Breast epithelium (tissue), 4 donors: Measurements from ENCODE around the gene CYP4F11. TPM values are rescaled to one million over a fixed set of nuclear protein-coding genes. Genes with fewer than 3 reads are reported as not detected.

Source experiments
- DNase-seq, 2 donors: peaks; one replicate each; pipeline ENCODE4 v3.0.0-alpha.2; 2019; ENCODE audit warnings: low spot score in 2 of 2
- H3K27ac ChIP-seq, 2 donors: fragments of 200-600 bp; sonication (generic) in 1 of 2; one replicate each; pipeline ENCODE4 v1.5.1; 2016 to 2019; ENCODE audit warnings: mild to moderate bottlenecking in 1 of 2
- H3K27me3 ChIP-seq, 2 donors: fragments of 200-600 bp; sonication (generic) in 1 of 2; one replicate each; pipeline versions ENCODE4 v1.5.1 to v1.6.0; 2017 to 2019; ENCODE audit warnings: control low read depth in 1 of 2, mild to moderate bottlenecking in 1 of 2
- H3K36me3 ChIP-seq: fragments of 200-600 bp; one replicate; pipeline ENCODE4 v1.5.1; 2019
- H3K4me1 ChIP-seq, 2 donors: fragments of 200-600 bp; sonication (generic); one replicate each; pipeline ENCODE4 v1.5.1; 2016 to 2019; ENCODE audit warnings: control low read depth in 1 of 2
- H3K4me3 ChIP-seq, 3 donors: fragments of 200-600 bp; sonication (generic); 1 replicate in 2 of 3; 2 replicates in 1 of 3; pipeline ENCODE4 v1.5.1; 2016 to 2019; ENCODE audit warnings: mild to moderate bottlenecking in 3 of 3, moderate library complexity in 2 of 3
- H3K9me3 ChIP-seq, 2 donors: fragments of 200-600 bp; sonication (generic) in 1 of 2; one replicate each; pipeline ENCODE4 v1.5.1; 2016 to 2019; ENCODE audit warnings: control low read depth in 1 of 2
- CTCF ChIP-seq, 3 donors: fragments of 450-650 bp; IDR thresholded peaks; one replicate each; pipeline ENCODE4 v1.5.1; 2016 to 2017; ENCODE audit warnings: antibody characterized with exemption in 3 of 3, mild to moderate bottlenecking in 3 of 3, moderate library complexity in 3 of 3
- POLR2A ChIP-seq: fragments of 450-650 bp; IDR thresholded peaks from one replicate; pipeline ENCODE4 v1.6.1; 2016; ENCODE audit warnings: antibody characterized with exemption, mild to moderate bottlenecking, moderate library complexity
- POLR2AphosphoS5 ChIP-seq, 3 donors: sonication (generic); formaldehyde crosslinking; IDR thresholded peaks; one replicate each; pipeline ENCODE4 v1.6.1; 2017; ENCODE audit warnings: antibody characterized with exemption in 3 of 3
- intact Hi-C: fragments of 100-400 bp; cut with DNase I; formaldehyde crosslinking; loops from one replicate; pipeline ENCODE4 v1.15.1; 2023; ENCODE audit warnings: low total_unique reads
- total RNA-seq, 3 donors: library from RNA; depleted of rRNA; stranded (reverse); fragments of >200 nt; gene quantifications; one replicate each; pipeline ENCODE4 v1.1.0, GENCODE V29; 2016

Gene CYP4F11
- total RNA-seq = 1 to 10 TPM in 2 of 3 donors, under 1 TPM in 1; 0.16 to 8.8 (median 3.1) TPM

GRCh38 chr19:15934332-15935078 is at the start of gene CYP4F11:
TSS of gene CYP4F11 (minus strand) at chr19:15934529. CDS start at chr19:15934408, 121 bp downstream.
- Histone ChIP-seq H3K36me3 (no peaks in the 10 kb centered on the region), H3K9me3 (no peaks in the 10 kb centered on the region), H3K4me3 (peak within 1 kb of the TSS in 1 of 3 donors; percentile 21), H3K27me3 (peaks cover 0 to 21% of the 10 kb centered on the region in 2 donors), H3K4me1 (no peaks in the 10 kb centered on the region), H3K27ac (peak within 1 kb of the TSS in 1 of 2 donors; percentile 84)
- TF ChIP-seq CTCF (IDR thresholded peaks at IDR 0.05) (no peak), POLR2AphosphoS5 (IDR thresholded peaks at IDR 0.05) (no peak)
- intact Hi-C loops = no loop called here
- peak; percentile 57 to 89 for DNase-seq

- H3K36me3 ChIP-seq = no peaks in the 10 kb centered on the region
- H3K27me3 ChIP-seq = peaks cover 0 to 36% of the 10 kb centered on the region in 2 donors
- peaks cover 5 to 20% of the 10 kb centered on the region in 2 donors for H3K9me3 ChIP-seq
- no peaks in the 10 kb centered on the region for H3K4me1 ChIP-seq
- TF ChIP-seq CTCF (IDR thresholded peaks at IDR 0.05) (no peak), POLR2AphosphoS5 (IDR thresholded peaks at IDR 0.05) (no peak), POLR2A (no peak)
- no peak overlapping the region for H3K27ac ChIP-seq
- intact Hi-C loops = no loop called here
- H3K4me3 ChIP-seq = no peak overlapping the region
- DNase-seq = no peak
These were observed 45.0 kb upstream of the CYP4F11 start for GRCh38 chr19:15979293-15979692.

GRCh38 chr19:15977690-15978089 is 43.4 kb upstream of the CYP4F11 start:
- H3K27ac ChIP-seq = no peak overlapping the region
- TF ChIP-seq POLR2A = no peak
- no peak for TF ChIP-seq POLR2AphosphoS5 (IDR thresholded peaks at IDR 0.05)
- TF ChIP-seq CTCF (IDR thresholded peaks at IDR 0.05) = no peak
- no peaks in the 10 kb centered on the region for H3K36me3 ChIP-seq
- H3K9me3 ChIP-seq = peaks cover 5 to 14% of the 10 kb centered on the region in 2 donors
- H3K4me3 ChIP-seq = no peak overlapping the region
- peaks cover 0 to 36% of the 10 kb centered on the region in 2 donors for H3K27me3 ChIP-seq
- DNase-seq = no peak
- H3K4me1 ChIP-seq = no peaks in the 10 kb centered on the region
- intact Hi-C loops = no loop called here

GRCh38 chr19:15976836-15977689 is 42.7 kb upstream of the CYP4F11 start:
- DNase-seq = no peak
- H3K4me1 ChIP-seq = no peaks in the 10 kb centered on the region
- H3K4me3 ChIP-seq = no peak overlapping the region
- H3K27me3 ChIP-seq = peaks cover 0 to 36% of the 10 kb centered on the region in 2 donors
- TF ChIP-seq CTCF (IDR thresholded peaks at IDR 0.05) (no peak), POLR2A (no peak), POLR2AphosphoS5 (IDR thresholded peaks at IDR 0.05) (no peak)
- peaks cover 5 to 7% of the 10 kb centered on the region in 2 donors for H3K9me3 ChIP-seq
- H3K27ac ChIP-seq = no peak overlapping the region
- H3K36me3 ChIP-seq = no peaks in the 10 kb centered on the region
- intact Hi-C loops = no loop called here
